ENCODE measurements around the gene GNB1L.

- TF ChIP-seq EZH2 (IDR thresholded peaks at IDR 0.05; ENCODE audit: borderline replicate concordance, insufficient read depth, low read depth, low read length, poor library complexity, severe bottlenecking): no peak
- TF ChIP-seq, protein P1, sequence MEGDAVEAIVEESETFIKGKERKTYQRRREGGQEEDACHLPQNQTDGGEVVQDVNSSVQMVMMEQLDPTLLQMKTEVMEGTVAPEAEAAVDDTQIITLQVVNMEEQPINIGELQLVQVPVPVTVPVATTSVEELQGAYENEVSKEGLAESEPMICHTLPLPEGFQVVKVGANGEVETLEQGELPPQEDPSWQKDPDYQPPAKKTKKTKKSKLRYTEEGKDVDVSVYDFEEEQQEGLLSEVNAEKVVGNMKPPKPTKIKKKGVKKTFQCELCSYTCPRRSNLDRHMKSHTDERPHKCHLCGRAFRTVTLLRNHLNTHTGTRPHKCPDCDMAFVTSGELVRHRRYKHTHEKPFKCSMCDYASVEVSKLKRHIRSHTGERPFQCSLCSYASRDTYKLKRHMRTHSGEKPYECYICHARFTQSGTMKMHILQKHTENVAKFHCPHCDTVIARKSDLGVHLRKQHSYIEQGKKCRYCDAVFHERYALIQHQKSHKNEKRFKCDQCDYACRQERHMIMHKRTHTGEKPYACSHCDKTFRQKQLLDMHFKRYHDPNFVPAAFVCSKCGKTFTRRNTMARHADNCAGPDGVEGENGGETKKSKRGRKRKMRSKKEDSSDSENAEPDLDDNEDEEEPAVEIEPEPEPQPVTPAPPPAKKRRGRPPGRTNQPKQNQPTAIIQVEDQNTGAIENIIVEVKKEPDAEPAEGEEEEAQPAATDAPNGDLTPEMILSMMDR (IDR thresholded peaks at IDR 0.05): no peak
Measured at GRCh38 chr22:19816372-19817119, 38.1 kb downstream of the GNB1L start.

All from B cell (primary cell).